LNCaP clone FGC (cell line): ENCODE measurements around the gene PRAMEF5.
"Not testable (repeated sequence)": the region's sequence is repeated elsewhere in the genome, so short reads cannot be mapped to it uniquely, and the experiment has no call there.

Experiments
- DNase-seq: peaks from one replicate; pipeline ENCODE4 v3.0.0-alpha.2; 2011; ENCODE audit warnings: low read depth
- H3K4me3 ChIP-seq: 2 replicates; pipeline ENCODE4 v1.5.1; 2011; ENCODE audit warnings: mild to moderate bottlenecking, low read depth, low read length, control low read depth
- CTCF ChIP-seq: IDR thresholded peaks from 2 replicates; pipeline ENCODE4 v1.5.1; 2012; ENCODE audit warnings: mild to moderate bottlenecking; ENCODE audit not compliant: control insufficient read depth, insufficient read depth; ENCODE audit errors: extremely low read depth

Gene PRAMEF5

GRCh38 chr1:13243536-13244263 is 10.3 kb upstream of the PRAMEF5 start:
- not testable (repeated sequence) for H3K4me3 ChIP-seq, DNase-seq

- not testable (repeated sequence) for DNase-seq, H3K4me3 ChIP-seq
Measured at GRCh38 chr1:13245841-13246553, 8.0 kb upstream of the PRAMEF5 start.

GRCh38 chr1:13246554-13246871 is 7.5 kb upstream of the PRAMEF5 start:
- not testable (repeated sequence) for DNase-seq, H3K4me3 ChIP-seq

- not testable (repeated sequence) for DNase-seq, H3K4me3 ChIP-seq
Measured at GRCh38 chr1:13247122-13247521, 6.9 kb upstream of the PRAMEF5 start.

GRCh38 chr1:13265124-13265523 is 11.1 kb downstream of the PRAMEF5 start:
- H3K4me3 ChIP-seq, DNase-seq: not testable (repeated sequence)

- DNase-seq, H3K4me3 ChIP-seq: not testable (repeated sequence)
Measured at GRCh38 chr1:13277016-13277415, 23.0 kb downstream of the PRAMEF5 start.

GRCh38 chr1:13279617-13280016 is 25.6 kb downstream of the PRAMEF5 start:
- not testable (repeated sequence) for H3K4me3 ChIP-seq, DNase-seq
- peak; percentile 14; the same call in 1 of the 2 replicates for TF ChIP-seq CTCF

- DNase-seq, H3K4me3 ChIP-seq: not testable (repeated sequence)
Measured at GRCh38 chr1:13285037-13285436, 31.0 kb downstream of the PRAMEF5 start, which contains the start of gene PRAMEF8. Gene PRAMEF8, minus strand, starts transcription at chr1:13285137. Its CDS starts 1,046 bp downstream, at chr1:13284091.

GRCh38 chr1:13289030-13289429 is 35.0 kb downstream of the PRAMEF5 start:
- not testable (repeated sequence) for DNase-seq, H3K4me3 ChIP-seq

- H3K4me3 ChIP-seq, DNase-seq: not testable (repeated sequence)
Measured at GRCh38 chr1:13297216-13297931, 43.4 kb downstream of the PRAMEF5 start.

- not testable (repeated sequence) for DNase-seq, H3K4me3 ChIP-seq
Measured at GRCh38 chr1:13298699-13299098, 44.7 kb downstream of the PRAMEF5 start.

- DNase-seq, H3K4me3 ChIP-seq: not testable (repeated sequence)
Measured at GRCh38 chr1:13302197-13302596, 48.2 kb downstream of the PRAMEF5 start.

- DNase-seq, result not testable (repeated sequence)
Measured at GRCh38 chr1:13303239-13303638, 49.2 kb downstream of the PRAMEF5 start, which contains the start of gene PRAMEF33. Gene PRAMEF33, plus strand, starts transcription at chr1:13303539. Its CDS starts 2,416 bp downstream, at chr1:13305955.

More at GRCh38 chr1:13303239-13303638, 49.2 kb downstream of the PRAMEF5 start, which contains the start of gene PRAMEF33:
- H3K4me3 ChIP-seq, result not testable (repeated sequence)
